GM19351 (cell line): ENCODE data around the gene MUC16.

Experiments
- ATAC-seq: cut with Tn5 transposase; IDR thresholded peaks from one replicate; pipeline ENCODE4 v1.9.1; 2021; ENCODE audit warnings: mild to moderate bottlenecking, moderate library complexity; ENCODE audit not compliant: unreplicated experiment

Gene MUC16

GRCh38 chr19:9009431-9009830 is 778 bp downstream of the MUC16 start:
- no peak for ATAC-seq

GRCh38 chr19:9008667-9009066 is 1.5 kb downstream of the MUC16 start:
- no peak for ATAC-seq

- no peak for ATAC-seq
These were observed 9.3 kb downstream of the MUC16 start for GRCh38 chr19:9000933-9001332.

GRCh38 chr19:8988204-8988603 is 22.0 kb downstream of the MUC16 start:
- no peak for ATAC-seq

- no peak for ATAC-seq
These were observed 23.9 kb downstream of the MUC16 start for GRCh38 chr19:8986296-8986695.

- no peak for ATAC-seq
These were observed 36.6 kb downstream of the MUC16 start for GRCh38 chr19:8973501-8974091.

GRCh38 chr19:8965887-8966286 is 44.3 kb downstream of the MUC16 start:
- no peak for ATAC-seq
